GM18861 (cell line): ENCODE data around the gene MGAT4D.
"Not testable (repeated sequence)": the region's sequence is repeated elsewhere in the genome, so short reads cannot be mapped to it uniquely, and the experiment has no call there.

ENCODE experiments used
- ATAC-seq: cut with Tn5 transposase; IDR thresholded peaks from one replicate; pipeline ENCODE4 v1.9.1; 2021; ENCODE audit not compliant: unreplicated experiment

The MGAT4D gene

DNA sequence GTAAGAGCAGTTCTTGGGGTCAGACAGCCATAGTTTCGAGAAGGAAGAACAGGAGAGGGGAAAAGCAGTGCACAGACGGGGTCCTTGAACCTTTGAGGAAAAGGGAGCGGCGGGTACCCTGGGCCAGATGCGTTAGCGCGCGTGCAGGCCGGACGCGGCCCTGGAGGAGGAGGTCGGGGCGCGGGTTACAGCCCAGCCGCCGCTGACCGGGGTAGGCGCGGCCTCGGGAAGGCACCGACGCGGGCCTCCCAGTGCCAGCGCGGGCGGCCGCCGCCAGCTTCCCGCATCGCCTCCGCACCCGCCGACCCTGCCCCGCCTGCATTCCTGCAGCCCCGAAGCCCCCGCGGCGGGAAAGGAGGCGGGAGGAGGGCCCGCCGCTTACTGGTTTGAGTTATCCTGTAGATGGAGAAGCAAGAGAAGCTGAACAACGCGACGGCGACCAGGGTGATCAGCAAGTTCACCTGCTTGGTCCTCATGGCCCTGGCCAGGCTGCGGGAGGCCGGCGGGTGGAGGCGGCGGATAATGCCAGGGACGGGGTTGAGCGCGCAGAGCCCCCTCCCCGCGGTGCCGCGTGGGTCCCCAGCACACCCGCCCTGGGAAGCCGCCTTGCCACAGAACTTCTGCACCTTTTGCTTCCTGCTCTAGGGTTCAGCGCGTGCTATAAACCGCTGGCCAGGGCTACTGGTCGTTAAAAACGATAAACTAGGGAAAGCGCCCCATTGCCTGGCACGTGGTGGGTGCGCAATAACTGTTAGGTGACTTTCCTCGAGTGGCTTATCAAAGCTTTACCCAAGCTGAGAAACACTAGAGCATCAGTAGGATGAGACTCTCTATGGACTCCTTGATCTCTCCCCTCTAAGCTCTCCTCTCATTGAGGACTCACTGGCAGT lies at the start of gene MGAT4D:
MGAT4D (minus strand) TSS at position 547 of the 890 bp plus-strand sequence; CDS start at position 476, 71 bp downstream.
- ATAC-seq = no peak

DNA sequence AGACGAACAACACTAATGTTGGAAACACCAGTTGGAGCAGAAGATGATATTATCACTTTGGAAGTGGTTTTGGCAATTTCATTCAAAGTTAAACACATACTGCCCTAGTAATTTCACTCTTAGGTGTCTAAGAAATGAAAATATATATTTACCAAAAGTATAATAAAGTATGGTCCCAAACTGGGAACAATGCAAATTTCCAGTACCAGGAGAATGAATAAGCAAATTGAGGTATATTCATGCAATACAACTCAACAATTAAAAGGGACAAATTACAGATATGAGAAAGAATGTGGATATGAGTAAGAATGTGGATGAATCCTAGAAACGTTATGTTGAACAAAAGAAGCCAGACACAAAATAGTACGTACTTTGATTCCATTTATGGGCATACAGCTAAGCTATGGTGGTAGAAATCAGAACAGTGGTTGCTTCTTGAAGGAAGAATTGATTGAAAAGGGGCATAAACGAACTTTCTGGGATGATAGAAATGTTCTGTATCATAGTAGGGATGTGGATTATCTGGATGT lies 35.9 kb upstream of the MGAT4D start:
- ATAC-seq = no peak

DNA sequence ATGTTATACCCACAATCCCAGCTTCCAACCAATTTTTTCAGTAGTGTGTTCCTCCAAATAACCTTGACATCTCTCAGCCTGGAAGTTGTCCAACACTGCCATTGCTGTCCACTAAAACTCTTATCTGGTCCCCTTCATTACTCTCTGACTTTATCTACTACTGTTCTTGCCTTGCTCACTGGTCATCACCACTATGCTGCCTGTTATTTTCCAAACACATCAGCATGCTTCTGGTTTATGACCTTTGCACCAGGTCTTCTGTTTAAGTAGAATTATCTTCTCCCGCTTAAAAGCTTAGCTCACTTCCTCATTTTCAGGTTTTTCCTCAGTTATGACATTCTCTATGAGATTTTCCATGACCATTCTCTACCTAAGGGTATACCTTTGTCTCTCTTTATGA lies 31.3 kb upstream of the MGAT4D start:
- no peak for ATAC-seq

DNA sequence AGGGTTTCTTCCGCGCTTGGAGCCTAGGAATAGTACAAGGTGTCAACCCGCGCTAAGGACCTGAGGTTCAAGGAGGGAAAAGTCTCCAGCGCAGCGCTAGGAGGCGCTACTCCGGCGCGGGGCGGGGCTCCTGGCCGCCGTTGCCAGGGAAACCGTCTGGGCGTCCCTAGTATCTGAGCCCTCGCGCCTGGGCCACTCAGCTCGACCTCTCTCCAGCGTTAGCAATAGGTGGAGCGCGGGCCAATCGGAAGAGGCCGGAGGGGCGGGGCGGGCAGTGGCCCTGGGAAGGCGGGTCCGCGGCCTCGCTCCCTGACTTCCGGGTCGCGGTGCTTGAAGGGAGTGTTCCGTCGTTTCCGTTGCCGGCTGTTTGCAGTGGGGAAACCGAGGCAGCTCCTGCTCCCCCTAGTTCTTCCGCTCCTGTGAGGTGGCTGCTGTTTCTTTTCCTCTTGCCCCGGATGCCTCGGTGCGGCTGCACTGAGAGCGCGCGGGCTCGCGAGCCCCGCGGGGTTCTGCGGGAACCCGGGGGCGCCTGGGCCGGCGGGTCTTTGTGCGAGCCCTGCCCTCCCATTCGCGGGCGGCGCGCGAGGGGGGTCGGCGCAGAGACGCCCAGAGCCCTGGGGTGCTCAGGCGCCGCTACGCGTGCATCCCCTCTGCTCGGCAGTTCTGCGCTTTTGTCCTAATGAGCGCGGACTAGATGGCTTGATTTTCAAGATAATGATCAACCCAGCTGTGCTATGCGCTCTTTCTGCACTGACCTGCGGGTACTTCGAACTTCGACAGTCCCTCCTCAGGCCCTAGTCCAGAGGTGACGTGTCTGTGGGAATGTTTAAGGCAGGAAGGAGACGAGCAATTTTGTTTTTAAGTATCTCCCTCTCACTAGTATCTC lies 26.0 kb upstream of the MGAT4D start, which contains the start of gene ELMOD2:
ELMOD2 (plus strand) TSS at position 312 of the 886 bp plus-strand sequence. CDS start 1,261 bp downstream, outside the sequence.
- ATAC-seq = peak; percentile 100

DNA sequence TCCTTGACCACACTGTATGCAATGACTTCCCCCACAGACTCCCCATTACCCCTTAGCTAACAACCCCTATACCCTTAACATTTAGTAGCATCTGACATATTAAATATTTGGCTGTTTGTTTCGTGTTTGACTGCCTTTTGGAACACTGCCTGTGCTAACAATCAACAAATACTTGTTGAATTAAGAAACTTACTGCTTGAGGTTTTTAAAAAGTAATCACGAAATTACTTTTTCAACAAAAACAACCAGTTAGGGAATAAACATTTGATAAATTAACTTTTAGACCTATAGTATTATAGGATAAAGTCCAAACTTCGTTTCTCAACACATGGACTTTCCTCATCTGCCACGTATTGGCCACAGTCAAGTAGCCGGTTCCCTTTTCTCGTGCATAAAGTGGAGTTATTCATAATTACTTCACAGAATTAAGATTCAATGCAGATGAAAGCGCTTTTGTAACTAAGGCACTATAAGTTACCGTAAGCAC lies 25.3 kb upstream of the MGAT4D start:
- ATAC-seq = peak; percentile 7

- ATAC-seq = no peak
Measured at GRCh38 chr4:140515423-140515822, 17.3 kb upstream of the MGAT4D start.

DNA sequence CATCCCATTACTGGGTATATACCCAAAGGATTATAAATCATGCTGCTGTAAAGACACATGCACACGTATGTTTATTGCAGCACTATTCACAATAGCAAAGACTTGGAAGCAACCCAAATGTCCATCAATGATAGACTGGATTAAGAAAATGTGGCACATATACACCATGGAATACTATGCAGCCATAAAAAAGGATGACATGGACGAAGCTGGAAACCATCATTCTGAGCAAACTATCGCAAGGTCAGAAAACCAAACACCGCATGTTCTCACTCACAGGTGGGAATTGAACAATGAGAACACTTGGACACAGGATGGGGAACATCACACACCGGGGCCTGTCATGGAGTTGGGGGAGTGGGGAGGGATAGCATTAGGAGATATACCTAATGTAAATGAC lies 15.7 kb upstream of the MGAT4D start:
- not testable (repeated sequence) for ATAC-seq

- ATAC-seq = no peak
Measured at GRCh38 chr4:140504261-140504660, 6.2 kb upstream of the MGAT4D start.

DNA sequence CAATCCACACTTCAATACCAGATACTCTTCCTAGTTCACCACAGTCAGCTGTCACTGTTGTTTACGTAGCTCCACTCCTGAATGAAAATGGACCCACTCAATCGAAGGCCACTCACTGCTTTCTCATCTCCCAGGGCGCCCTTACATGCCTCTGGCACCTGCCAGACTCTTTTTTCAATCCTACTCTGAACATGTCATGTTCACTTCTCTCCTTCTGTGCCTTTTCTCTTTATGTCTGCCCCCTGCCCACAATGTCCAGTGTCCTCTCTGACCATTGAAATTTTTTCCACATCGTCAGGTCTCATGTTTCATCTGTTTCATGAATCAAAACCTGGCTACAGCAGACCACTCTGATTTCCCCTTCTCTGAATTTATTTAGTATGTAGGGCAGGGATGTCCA lies 1.3 kb upstream of the MGAT4D start:
- ATAC-seq = no peak

DNA sequence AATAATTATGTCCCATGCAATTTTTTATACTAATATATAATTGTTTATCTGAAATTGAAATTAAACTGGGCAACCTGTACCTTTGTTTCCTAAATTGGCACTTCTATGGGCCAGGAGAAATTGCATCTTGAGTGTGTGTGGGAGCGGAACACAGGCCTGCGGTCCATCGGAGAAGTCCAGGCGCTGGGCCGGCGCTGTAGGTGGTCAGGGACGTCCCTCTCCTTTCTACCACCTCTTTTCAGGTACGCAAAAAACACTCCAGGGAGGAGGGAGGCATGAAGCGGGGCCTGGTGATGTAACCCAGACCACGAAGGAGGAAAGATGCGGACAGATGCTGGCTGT lies 717 bp downstream of the MGAT4D start:
- no peak for ATAC-seq

- ATAC-seq = no peak
Measured at GRCh38 chr4:140485939-140486338, 12.2 kb downstream of the MGAT4D start.

GRCh38 chr4:140483445-140483844 lies 14.6 kb downstream of the MGAT4D start:
- ATAC-seq = no peak

DNA sequence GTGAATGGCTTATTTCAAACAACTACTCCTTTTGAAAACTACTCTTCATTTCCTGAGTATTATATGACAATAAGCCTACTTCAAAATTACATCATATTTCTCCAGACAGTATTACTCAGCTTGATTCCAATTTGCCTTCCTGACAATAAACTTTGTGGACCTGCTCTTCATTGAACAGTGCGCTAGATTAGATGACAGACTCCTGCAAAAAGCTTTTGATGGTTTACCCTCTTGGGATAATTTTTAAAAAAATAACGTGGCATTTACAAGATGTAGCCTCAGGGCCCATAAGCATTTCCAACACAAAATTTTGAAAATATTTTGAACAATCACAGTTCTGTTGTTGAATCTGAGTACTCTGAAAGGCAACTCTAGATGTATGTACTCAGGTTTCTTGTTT lies 25.9 kb downstream of the MGAT4D start:
- ATAC-seq = no peak

GRCh38 chr4:140469791-140470733 lies 28.0 kb downstream of the MGAT4D start:
- no peak for ATAC-seq

DNA sequence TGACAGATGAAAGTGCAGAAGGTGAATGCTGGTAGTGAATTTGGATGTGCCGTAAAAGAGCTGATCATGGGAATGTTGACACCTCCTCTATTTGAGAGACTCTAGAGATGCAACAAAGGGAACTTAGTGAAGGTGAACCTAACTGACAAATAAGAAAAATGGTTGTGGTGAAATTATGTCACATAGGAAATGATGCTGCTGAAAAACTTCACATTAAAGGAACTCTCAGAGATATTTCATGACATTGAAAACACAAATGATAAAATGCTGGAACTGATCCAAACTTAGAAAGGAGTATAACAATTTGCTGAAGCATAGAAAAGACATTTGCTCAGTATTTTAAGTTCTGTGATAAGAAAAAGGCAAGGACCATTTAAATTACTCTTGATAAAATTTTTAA lies 31.9 kb downstream of the MGAT4D start:
- ATAC-seq = no peak

DNA sequence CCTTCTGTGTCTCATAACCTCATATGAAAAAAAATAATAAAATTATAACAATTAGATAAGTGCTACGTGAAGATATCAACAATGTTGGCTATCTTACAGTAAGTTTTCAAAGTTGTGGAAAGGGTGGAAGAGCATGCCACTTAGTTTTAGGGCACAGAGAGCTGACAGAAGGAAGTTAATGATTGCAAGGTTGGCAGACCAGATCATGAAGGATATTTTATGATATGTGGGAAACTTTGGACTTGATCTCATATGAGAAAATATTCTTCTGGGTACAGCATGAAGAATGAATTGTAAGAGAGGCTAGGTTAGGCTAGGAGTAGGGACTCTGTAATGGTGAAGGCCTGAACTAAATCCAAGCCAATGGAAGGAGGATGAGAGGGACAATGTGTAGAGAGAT lies 34.5 kb downstream of the MGAT4D start:
- ATAC-seq = no peak

- no peak for ATAC-seq
Measured at GRCh38 chr4:140463182-140463581, 34.9 kb downstream of the MGAT4D start.

GRCh38 chr4:140450352-140450751 lies 47.7 kb downstream of the MGAT4D start:
- no peak for ATAC-seq

GRCh38 chr4:140448830-140449229 lies 49.3 kb downstream of the MGAT4D start:
- ATAC-seq = no peak

DNA sequence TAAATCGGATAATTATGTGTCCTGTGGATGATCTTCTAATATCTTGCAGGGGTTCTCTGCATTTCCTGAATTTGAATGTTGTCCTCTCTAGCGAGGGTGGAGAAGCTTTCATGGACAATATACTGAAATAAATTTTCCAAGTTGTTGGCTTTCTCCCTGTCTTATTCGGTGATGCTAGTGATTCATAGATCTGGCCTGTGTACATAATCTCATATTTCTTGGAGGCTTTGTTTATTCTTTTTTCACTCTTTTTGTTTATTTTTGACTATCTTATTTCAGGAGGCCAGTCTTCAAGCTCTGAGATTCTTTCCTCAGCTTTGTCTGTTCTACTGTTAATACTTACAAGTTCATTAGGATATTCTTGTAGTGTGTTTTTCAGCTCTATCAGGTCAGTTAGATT lies 49.9 kb downstream of the MGAT4D start:
- no peak for ATAC-seq
